Left renal pelvis (tissue), 4 donors: ENCODE measurements around the gene RAD51AP1. TPM values are rescaled to one million over a fixed set of nuclear protein-coding genes. Genes with fewer than 3 reads are reported as not detected.
"Not testable (repeated sequence)": the region's sequence is repeated elsewhere in the genome, so short reads cannot be mapped to it uniquely, and the experiment has no call there.

Experiments used
- DNase-seq, 4 donors: peaks; one replicate each; pipeline ENCODE4 v3.0.0-alpha.2; 2013; ENCODE audit warnings: low read depth in 4 of 4, low spot score in 3 of 4
- polyA plus RNA-seq, 4 donors: library from polyadenylated mRNA; unstranded; fragments of 120-200 nt; gene quantifications; one replicate each; pipeline ENCODE4 v1.2.1, GENCODE V29; 2013; ENCODE audit not compliant: insufficient read length in 4 of 4

The RAD51AP1 gene, protein sequence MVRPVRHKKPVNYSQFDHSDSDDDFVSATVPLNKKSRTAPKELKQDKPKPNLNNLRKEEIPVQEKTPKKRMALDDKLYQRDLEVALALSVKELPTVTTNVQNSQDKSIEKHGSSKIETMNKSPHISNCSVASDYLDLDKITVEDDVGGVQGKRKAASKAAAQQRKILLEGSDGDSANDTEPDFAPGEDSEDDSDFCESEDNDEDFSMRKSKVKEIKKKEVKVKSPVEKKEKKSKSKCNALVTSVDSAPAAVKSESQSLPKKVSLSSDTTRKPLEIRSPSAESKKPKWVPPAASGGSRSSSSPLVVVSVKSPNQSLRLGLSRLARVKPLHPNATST
- polyA plus RNA-seq: 10 to 100 TPM; 19.5 to 33.9 (median 27.7) TPM

DNA sequence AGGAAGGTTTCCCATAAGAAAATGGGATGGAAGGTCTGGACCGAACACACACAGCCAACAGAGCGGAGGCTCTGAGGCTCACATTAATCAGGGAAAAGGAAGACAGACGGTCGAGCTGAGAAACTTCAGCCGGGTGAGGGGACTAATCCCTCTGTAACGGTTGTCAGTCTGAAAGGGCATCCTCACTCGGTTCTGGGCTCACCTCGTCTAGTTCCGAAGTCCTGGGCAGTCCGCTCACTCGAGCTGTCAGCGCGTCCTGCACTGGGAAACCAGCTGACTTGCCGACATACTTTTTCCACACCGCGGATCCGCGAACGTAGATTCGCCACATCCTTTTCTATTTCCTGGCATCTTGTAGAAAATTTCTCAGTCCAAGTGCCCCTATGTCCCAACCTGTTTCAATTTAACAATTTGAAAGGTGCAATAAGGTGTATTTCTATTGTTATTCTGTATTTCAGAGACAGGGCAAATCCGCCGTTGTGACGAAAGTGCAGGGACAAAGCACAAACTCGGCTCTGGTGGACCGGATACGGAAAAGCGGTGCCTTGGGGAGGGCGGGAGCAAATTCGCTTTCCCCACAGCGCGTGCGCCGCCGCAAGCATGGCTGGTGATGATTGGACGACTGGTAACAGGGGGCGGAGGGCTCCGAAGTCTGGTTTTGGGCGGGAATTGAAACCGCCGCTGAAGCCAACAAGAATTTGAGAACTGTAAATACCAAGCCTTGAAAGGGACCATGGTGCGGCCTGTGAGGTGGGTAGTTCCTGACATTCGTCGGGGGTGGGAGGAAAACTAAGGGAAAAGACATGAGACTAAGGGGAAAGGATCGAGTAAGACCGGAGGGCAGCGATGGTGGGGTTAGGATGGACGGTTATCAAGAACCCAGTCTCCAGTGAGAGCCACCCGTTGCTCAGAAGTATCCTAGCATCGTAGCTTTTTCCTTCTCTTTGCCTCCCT is at the start of gene RAD51AP1:
RAD51AP1 (plus strand) TSS at position 684 of the 954 bp plus-strand sequence; CDS start at position 734, 50 bp downstream.
- peak; percentile 92 to 94 (median 94) for DNase-seq

DNA sequence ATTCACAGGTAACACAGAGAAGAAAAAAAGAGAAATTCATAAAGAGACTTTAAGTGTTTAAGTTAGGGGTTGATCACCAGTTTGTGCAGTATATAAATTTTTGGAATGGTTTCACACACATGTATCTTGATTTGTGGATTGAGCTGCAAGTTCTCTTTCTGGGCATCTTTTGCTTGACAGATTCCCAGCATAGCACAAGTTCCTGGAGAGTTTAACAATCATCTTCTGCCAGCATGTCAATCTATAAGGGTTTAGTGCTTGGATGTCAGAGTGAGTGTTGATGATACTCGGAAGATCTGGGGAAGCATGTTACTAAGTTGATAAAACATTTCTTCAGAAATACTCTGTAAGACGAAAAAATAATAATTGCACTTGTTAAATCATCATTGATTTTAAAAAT is 49.1 kb upstream of the RAD51AP1 start:
- DNase-seq: no peak

DNA sequence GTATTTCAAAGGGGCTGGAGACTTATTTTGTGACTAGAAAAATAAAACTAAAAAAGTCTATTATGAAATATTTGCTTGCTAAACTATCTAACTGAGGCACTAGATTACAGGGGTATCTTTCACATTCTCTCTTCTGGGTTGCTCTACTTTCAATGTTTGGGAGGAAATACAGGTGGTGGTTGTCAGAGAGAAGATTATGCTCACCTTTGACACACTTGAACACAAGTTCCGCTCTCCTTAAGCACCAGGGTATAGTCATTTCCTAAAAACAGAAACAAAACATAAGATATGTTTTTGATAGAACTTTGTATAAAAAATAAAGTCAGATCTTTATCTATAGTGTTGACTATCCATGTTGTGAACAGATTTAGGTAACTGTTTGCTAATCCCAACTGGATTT is 47.7 kb upstream of the RAD51AP1 start:
- DNase-seq: no peak

DNA sequence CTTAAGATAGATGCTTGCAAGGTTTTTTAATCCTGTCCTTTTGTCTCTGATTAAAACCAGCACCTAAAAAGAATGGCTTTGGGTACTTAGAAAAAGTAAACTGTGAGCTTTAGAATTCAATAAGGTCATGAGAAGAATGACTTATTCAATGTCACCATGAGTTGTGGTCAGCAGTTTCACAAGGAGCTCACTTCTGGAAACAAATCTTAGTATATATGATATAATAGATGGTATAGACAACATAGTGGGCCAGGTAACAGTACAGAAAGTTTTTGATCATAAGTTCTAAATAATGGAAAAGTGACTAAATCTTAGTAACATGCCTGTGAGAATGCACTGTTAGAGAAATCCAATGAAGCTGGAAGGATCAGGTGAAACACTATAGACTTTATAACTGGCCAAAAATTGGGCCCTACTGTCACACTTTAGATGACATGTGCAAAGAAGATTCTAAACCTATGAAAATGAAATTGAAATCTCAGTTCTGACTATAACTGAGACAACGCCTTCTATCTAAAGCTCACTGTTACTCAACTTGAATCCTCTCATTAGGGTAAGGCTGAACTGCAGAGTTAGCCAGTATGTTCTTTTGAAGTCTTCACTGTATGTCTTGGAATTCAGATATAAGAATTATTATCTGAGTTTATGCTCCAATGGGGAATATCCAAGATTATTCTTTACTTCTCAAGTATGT is 42.4 kb upstream of the RAD51AP1 start:
- DNase-seq: no peak

DNA sequence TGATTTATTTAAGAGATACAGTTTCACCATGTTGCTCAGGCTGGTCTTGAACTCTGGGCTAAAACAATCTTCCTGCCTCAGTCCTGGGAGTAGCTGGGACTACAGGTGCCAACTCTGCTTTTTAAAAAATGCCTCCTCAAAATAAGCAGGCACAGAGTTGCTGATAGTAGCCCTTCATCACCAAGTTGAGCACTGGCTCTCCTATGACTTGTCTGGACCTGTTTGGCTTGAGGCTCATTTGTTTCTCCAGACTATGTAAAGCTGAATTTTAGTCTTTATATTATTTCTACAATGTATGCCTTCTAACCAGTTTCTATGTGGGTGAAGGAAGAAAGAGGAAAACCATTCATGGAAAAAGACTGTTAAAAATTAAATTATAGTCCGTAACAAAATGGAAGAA is 39.5 kb upstream of the RAD51AP1 start:
- DNase-seq: no peak

DNA sequence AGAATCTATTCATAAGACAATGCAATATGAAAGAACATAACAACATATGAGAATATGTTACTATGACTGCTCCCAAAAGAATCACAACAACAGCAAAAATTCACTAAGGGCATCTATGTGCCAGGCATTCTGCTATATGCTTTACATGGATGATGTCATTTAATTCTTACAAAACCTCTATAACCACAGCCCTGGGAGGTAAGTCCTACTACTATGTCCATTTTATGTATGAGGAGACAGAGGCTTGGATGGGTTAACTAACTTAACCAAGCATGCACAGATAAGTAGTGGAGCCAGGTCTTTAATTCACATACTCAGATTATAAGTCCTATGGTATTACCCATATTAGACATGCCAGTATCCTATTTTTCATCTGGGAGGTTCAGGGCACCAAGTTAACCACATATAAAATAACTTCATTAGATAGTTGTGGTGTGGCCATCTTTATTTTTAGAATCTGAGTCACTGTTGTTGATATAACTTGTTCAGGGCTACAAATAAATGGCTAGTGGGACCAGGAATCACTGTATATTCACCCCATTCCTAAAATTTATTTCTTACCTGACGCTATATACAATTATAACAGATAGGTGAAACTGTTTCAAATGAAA is 33.2 kb upstream of the RAD51AP1 start:
- DNase-seq: no peak

DNA sequence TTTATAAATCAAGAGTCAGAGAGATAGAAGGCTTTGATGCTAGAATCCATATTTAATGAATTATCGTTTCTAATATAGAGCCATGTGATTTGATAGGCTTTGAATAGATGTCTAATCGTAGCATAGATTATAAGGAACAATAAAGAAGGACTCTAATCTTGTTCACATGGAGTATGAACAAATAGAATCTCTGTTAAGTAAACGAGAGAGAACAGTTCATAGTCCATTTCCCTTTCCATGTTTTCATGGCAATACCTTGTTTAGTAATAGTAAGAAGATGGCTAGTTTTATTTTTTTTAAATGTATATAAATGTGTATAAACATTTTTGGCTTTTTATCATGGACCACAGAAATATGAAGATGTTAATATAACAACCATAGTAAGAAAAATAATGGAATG is 32.3 kb upstream of the RAD51AP1 start:
- no peak for DNase-seq

DNA sequence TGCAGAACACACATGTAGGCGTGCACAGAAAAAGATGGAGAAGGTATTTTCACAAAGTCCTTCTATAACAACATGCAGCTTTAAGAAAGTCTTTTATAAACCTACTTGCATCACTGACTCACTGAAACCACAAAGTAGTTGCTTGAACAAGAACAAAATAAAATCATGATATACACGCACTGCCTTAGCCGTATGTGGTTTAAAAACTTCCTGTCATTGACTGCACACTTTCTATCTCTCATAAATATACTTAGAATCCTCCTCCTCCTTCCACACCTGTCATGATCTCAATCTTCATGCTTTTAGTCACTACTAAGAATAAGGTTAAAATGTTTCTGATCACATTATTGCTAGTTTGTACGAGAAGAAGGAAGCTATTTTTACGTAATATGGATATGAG is 31.8 kb upstream of the RAD51AP1 start:
- no peak for DNase-seq

DNA sequence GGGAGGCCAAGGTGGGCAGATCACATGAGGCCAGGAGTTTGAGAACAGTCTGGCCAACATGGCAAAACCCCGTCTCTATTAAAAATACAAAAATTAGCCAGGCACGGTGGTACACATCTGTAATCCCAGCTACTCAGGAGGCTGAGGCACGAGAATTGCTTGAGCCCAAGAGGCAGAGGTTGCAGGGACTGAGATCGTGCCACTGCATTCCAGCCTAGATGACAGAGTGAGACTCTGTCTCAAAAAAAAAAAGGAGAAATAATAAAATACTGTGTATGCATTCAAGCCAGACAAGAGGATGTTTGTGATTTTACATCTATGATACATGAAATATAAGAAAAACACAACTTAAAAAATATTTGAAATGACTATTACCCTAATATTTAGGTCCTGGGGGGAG is 30.2 kb upstream of the RAD51AP1 start:
- not testable (repeated sequence) for DNase-seq

DNA sequence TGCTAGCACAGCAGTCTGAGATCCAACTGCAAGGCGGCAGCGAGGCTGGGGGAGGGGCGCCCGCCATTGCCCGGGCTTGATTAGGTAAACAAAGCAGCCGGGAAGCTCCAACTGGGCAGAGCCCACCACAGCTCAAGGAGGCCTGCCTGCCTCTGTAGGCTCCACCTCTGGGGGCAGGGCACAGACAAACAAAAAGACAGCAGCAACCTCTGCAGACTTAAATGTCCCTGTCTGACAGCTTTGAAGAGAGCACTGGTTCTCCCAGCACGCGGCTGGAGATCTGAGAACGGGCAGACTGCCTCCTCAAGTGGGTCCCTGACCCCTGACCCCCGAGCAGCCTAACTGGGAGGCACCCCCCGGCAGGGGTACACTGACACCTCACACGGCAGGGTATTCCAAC is 29.4 kb upstream of the RAD51AP1 start:
- not testable (repeated sequence) for DNase-seq

DNA sequence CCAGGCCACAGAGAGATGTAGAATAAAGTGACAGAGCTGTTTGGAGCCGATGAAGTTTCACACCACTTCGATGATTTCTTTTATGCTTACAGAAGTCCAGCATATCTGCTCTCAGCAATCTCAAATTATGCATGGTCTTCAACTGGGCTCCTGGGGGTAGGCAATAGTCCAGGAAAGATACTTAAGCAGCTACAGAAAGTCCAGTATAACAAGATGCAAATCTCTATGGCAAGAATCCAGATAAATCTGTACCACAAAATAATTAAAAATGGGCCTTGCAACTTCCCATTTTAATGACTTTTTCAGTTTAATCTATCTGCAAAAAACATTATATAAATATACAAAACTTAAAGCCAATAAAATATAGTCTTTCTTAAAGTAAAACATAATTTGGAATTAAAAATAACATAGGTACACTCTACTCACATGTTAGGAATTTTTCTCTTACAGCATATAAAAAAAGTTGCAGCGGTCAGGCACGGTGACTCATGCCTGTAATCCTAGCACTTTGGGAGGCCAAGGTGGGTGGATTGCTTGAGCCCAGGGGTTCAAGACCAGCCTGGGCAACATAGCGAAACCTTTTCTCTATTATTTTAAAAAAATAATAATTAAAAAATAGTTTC is 20.5 kb upstream of the RAD51AP1 start:
- DNase-seq: no peak

DNA sequence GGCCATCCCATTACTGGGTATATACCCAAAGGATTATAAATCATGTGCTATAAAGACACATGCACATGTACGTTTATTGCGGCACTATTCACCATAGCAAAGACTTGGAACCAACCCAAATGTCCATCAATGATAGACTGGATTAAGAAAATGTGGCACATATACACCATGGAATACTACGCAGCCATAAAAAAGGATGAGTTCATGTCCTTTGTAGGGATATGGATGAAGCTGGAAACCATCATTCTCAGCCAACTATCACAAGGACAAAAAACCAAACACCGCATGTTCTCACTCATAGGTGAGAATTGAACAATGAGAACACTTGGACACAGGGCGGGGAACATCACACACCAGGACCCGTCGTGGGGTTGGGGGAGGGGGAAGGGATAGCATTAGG is 15.2 kb upstream of the RAD51AP1 start:
- not testable (repeated sequence) for DNase-seq

DNA sequence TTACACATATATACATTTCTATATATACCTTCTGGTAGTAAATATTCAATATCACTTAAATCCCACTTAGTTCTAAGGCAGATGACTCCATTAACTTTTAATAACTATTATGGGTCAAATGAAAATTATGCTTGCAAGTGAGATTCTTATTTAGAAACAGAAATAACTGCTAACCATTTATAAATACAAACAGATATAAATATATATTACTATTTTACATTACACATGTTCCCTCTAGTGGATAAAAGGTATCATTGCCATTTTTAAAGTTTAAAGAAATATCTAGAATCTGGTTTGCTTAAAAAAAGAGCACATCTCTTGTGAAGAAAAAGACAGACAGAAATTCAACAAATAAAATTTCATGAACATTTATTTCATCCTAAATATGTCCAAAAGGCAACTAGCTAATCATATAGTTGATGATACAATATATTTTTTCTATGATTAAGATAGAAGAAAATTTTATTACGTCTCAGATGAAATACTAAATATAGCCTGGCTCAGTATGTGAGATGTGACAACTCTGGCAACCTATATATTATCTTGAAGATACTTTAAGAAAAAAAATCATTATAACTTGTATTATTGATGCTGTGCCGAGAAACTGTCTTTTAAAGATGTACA is 11.7 kb upstream of the RAD51AP1 start:
- DNase-seq: no peak

DNA sequence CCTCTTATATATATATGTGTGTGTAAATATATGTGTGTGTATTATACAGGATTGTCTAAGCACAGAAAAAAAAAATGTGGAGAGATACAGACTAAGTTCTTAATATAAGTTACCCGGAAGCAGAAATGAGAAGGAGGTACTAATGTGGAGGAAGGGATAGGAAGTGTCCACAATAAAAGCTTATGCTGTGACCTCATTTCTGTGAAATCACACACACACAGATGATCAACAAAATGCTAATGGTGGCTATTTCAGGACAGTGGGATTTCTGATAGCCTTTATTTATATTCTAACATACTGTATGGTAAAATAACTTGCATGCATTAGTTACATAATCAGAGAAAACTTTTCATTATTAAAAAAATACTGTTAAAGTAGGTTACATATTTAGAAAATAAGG is 8.5 kb upstream of the RAD51AP1 start:
- no peak for DNase-seq

DNA sequence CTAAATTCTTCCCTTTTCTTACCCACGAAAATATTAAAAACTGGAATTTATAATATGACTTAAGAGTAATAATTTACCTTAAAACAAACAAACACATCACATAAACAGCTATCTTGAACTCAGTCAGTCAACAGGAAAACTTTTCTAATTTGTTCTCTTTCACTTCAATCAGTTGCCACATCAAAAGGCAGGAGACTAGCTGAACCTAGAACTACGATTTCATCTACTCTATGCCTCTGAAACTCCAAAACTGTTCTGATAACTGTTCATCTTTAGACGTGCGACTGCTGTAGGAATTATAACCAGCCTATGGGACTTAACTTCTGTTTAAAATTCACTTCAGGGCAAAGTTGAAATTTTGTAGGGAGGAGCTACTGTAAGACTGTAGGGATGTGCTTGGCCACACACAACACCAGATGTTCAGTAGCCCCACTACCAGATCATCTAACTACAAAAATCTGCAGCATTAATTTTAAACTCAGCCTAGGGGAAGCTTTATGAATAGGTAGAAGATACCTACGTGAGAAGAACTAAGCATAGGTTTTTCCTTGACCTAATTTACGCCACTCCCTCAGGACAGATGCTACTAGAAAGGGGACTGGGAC is 7.6 kb upstream of the RAD51AP1 start:
- DNase-seq: no peak

DNA sequence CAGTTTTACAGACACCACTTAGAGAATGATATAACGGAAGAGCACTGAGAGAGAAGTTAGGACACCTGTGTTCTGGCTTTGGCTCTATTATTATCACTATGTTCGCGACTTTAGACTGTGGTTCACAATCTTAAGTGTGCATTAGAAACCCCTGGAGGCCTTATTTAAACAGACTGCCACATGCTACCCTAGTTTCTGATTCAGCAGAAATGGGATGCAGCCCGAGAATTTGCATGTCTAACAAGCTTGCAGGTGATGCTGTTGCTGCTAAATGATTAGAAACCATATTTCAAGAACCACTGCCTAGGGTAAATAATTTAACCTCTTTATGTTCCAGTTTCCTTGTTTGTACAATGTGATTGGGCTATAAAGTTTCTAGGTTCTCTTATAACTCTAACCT is 3.6 kb upstream of the RAD51AP1 start:
- no peak for DNase-seq

DNA sequence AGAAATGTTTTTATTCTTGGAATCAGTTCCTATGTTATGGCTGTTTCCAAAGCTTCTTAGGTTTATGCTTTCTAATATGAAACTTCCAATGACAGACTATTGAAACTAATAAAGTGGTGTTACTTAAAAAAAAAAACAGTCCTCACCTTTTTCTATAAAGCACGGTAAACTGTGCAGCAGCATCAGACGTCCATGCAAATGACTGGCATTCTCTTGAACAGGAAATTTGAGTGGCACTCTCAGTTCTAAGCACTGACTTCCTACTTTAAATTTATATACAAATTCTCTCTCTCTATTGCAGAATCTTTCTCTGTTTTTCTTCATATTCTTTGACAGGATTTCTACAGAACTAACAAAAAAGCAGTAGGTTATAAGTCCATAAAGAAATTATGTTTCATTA is 2.8 kb upstream of the RAD51AP1 start:
- no peak for DNase-seq

DNA sequence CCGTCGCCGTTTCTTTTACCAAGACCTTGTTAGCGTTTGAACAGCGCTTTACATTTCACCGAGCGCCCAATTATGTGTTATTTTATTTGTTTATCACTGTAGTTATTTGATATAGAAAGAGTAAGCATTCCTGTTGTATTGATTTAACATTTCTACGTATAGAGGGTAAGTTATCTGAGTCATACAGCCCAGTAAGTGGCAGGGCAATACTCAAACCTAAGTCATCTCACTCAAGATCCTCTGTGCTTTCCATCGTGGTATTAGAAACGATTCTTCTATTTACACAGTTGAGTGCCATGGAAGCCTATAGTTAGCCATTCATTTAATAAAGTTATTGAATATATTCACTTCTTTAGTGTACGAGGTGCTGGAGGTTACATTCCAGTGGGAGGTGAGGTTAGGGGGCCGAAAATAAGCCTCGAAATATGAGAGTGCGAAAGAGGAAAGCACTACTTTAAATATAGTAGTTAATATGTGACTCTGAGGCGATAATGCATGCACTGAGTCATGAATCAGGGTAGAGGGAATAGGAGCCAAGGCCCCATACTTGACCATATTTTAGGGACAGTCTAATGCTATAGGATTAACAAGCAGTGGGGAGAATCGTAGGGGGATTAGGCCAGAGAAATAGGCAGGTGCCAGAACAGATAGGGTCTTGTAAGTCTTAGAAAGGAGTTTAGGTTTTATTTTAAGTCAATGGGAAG is 629 bp downstream of the RAD51AP1 start:
- DNase-seq: no peak

DNA sequence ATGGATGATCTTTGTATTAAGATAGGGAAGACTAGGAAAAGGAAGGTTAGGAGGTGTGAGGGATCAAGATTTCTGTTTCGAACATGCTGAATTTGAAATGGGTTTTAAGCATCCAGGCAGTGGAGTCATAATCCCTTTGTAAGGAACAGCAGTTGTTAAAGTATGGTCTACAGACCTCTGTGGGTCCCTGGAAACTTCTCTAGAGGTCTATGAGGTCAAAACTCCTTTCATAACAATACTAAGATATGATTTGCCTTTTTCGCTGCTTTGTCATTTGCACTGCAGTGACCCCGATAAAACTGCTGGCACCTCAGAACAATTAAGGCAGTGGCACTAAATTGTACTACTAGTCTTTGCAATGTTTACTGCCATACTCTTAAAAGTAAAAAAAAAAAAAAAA is 1.5 kb downstream of the RAD51AP1 start:
- no peak for DNase-seq
